Activated CD4-positive, alpha-beta T cell treated with anti-CD3 and anti-CD28 coated beads, Interleukin-2, amount 50 U/mL, for 48 hours (primary cell): ENCODE measurements around the gene NTN3.
A peak's percentile ranks its signal among the peaks of the same experiment; 100 is the strongest.
"Not testable (repeated sequence)": the region's sequence is repeated elsewhere in the genome, so short reads cannot be mapped to it uniquely, and the experiment has no call there.

Experiments used
- DNase-seq, 2 experiments: peaks; one replicate each; pipeline ENCODE4 v3.0.0-alpha.2; 2020

The NTN3 gene

GRCh38 chr16:2471016-2471652 is at the start of gene NTN3:
NTN3 (plus strand) TSS chr16:2471297; CDS start chr16:2471702, 405 bp downstream.
- DNase-seq, result no peak

- DNase-seq, result no peak
Measured at GRCh38 chr16:2422123-2422867, 48.8 kb upstream of the NTN3 start.

GRCh38 chr16:2424061-2425007 is 46.8 kb upstream of the NTN3 start:
- no peak for DNase-seq

DNA sequence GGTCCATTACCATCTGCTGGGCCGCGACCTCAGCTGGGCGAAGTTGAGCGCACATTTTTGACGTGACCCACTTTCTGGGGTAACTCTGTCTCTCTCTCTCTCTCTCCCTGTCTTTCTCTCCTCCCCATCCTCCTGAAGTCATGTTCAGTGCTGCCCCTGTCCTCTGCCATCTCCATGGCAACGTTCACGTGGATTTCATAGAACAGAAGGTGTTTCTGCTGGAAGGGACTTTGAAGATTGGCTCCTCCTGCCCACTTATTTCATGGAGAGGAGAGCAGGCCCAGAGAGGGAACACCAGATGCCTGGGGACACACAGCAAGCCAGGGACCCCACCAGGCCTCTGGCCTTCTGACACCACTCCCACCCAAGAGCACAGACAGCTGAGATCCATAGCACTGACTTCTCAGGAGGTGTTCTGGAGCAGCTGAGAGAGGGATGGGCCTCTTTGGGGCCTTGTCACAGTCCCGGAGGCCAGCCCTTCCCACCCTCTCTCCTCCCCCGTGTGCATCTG is 46.0 kb upstream of the NTN3 start:
- DNase-seq, result no peak

- DNase-seq, result no peak
Measured at GRCh38 chr16:2425825-2426430, 45.2 kb upstream of the NTN3 start.

- no peak for DNase-seq
Measured at GRCh38 chr16:2426941-2427361, 44.1 kb upstream of the NTN3 start.

DNA sequence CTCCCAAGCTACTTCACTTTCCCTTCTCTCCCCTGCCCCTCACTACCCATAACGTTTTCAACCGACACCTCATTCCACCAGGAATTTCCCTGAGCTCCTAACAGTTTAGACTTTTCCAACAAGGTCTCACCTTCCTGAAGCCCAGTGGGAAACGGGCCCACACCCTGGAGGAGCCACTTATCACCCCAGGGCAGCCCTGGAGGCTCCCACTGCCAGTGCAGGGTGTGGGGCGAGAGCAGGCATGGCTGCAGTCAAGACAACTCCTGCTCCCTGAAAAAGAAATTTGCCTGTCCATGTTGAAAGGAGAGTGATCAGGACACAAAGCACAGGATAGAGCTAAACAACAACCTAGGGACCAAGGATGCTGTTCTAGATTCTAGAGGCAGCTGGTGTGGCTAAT is 43.6 kb upstream of the NTN3 start:
- no peak for DNase-seq

GRCh38 chr16:2428051-2428783 is 42.9 kb upstream of the NTN3 start:
- DNase-seq, result peak; percentile 21 to 33

- DNase-seq, result no peak
Measured at GRCh38 chr16:2428784-2429033, 42.4 kb upstream of the NTN3 start.

DNA sequence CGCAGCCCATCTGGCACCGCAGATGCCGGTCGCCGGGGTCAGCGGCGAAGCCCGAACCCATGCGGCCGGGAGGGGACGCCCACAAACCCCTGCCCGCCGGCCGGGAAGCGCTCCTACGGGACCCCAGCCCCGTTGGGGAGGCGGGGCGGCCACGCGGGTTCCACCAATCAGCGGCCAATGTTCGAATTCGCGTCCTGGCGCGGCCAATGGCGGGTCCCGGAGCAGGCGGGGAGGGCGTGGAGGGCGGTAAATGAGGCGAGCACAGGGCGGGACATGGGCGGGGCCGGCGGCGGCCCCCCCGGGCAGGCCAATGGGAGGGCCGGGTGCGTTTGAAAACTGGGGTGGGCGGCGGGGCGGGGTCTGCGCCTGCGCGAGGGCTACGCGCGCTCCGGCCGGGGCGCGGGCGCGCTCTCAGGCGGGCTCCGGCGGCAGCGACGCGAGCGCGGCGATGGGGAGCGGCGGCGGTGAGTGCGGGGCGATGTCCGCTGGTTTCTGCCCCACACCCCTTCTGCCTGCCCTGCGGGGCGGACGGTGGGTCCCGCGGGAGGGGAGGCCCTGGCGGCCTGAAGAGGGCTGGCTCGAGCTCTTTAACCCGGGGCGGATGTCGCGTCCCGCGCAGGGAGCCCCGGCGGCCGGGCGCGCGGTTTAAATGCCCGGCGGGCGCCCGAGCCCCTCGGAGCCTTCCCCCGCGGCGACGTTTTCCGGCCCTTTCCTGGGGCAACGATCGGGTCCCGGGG is 41.9 kb upstream of the NTN3 start, which contains the start of gene CCNF:
Gene CCNF (plus strand): TSS at position 414 of the 737 bp plus-strand sequence. CDS start 35 bp downstream, at position 449.
- DNase-seq, result peak; percentile 98 to 99

DNA sequence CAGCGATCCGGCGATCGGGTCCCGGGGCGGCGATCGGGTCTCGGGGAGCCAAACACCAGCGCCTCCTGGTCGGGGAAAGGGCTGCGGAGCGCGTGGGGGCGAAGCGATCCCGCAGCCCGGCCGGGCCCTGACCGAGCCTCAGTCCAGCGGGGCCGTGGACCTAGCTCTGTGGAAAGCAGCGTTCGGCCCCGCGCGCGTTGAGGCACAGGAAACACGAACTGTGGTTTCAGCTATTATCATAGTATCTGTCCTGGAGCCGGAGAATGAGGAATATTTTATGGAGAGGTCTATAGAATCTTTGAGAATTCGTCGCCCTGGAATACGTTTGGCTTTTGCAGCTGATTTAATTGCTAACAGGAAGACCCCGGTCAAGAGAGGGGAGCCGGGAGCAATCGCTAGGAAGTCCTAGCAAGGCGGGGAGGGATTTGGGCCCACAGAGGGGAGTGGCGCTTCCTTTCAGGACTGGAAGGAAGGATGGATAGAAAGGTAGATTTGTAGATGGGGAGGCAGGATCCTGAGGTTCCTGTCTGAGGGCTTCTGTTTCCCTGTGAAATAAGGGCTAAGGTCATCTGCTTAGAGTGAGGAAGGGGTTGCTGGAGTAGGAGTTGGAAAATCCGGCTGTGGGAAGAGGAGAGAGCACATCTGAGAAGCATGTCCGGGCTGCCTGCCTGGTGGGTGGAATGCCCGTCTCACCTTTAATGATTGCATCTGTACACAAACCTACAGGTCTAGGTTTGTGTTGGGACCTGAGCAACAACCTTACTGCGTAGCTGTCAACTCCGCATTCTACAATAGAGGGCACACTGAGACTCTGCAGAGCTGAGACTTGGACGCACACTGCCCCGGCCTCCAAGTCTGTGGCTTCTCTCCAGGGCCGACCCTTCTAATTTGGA is 41.1 kb upstream of the NTN3 start:
- DNase-seq, result no peak

DNA sequence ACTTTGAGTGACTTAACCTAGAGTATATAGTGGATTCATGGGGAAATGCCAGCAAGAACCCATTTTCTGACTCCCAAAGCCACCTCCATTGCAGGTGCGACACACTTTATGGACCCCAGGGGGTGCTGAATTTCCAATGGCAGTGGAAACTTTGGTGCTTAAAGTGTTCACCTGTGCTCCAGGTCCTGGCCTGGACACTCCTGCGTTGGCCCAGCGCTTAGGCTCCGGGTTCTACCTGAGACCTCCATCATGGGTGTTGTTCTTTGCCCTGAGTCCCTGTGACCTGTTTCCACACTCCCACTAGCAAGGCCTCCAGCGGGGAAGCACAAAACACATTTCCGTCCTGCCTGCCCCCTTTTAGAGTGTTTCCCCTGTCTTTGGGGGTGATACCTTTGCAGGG is 38.8 kb upstream of the NTN3 start:
- no peak for DNase-seq

GRCh38 chr16:2432801-2433505 is 38.1 kb upstream of the NTN3 start:
- DNase-seq, result no peak

- not testable (repeated sequence) for DNase-seq
Measured at GRCh38 chr16:2435236-2435635, 35.9 kb upstream of the NTN3 start.

- no peak for DNase-seq
Measured at GRCh38 chr16:2436110-2436509, 35.0 kb upstream of the NTN3 start.

DNA sequence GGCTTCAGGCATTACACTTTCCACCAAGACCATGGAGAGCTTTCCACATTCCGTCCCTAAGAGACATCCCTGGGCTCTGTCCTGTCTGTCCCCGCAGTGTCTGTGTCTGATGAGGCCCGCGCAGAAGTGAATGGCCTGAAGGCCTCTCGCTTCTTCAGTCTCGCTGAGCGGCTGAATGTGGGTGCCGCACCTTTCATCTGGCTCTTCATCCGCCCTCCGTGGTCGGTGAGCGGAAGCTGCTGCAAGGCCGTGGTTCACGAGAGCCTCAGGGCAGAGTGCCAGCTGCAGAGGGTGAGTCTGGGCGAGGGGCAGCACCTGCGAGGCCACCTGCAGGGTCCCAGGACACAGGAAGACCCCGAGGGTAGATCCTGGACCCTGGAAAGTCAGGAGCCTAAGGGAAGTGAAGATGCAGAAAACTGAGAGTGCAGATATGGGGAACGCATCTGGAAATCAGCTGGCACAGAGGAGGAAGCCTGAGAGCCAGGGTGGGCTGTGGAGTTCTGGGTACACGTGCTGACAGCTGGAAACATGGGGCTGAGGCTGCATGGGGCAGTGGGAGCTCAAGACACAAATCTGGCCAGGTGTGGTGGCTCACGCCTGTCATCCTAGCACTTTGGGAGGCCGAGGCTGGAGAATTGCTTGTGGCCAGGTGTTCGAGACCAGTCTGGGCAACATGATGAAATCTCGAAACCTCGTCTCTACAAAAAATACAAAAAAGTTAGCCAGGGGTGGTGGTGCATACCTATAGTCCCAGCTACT is 33.9 kb upstream of the NTN3 start:
- DNase-seq, result no peak

- DNase-seq, result no peak
Measured at GRCh38 chr16:2438121-2438520, 33.0 kb upstream of the NTN3 start.

DNA sequence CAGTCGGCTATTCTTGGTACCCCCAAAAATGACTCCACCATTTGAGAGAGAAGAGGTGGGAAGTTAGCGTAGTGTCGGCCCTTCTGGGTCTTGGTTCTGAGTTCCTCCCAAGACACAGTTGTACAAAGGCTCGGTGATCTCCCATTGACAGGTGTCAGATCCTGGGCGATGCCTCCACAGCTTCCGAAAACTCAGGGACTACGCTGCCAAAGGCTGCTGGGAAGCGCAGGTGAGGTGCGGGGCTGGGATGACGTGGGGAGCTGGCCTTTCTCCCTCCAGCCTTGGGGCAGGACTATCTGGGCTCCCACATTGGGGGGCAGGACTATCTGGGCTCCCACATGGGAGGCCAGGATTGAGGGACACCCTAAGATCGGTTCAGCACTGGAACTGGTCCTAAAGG is 31.5 kb upstream of the NTN3 start:
- no peak for DNase-seq
